DMS 273 (cell line): ENCODE results near the gene ANAPC7.
"Not testable (repeated sequence)": the region's sequence is repeated elsewhere in the genome, so short reads cannot be mapped to it uniquely, and the experiment has no call there.

ENCODE experiments used
- DNase-seq: peaks from one replicate; lab custom pipeline; 2025; ENCODE audit not compliant: unreplicated experiment; lab: John Stamatoyannopoulos, UW

The ANAPC7 gene

DNA sequence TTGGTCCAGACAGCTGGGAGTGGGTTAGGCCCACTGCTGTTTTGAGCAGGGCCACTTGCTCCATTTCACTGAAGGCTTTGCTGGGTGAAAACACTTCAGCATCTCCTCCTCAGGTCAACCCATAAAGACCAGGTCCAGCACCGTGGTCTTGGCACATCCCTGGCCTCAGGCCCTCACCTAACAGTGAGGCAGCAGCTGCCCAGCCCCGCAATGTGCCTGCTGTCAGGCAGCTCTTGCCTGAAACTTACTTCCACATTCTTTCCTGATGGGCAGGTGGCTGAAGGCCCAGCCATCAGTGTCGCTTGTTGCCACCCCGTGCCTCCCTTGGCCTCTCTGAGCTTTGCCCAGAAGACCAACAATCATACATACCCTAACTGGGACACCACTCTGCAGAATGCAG, 54.4 kb downstream of the ANAPC7 start:
- DNase-seq, result no peak

DNA sequence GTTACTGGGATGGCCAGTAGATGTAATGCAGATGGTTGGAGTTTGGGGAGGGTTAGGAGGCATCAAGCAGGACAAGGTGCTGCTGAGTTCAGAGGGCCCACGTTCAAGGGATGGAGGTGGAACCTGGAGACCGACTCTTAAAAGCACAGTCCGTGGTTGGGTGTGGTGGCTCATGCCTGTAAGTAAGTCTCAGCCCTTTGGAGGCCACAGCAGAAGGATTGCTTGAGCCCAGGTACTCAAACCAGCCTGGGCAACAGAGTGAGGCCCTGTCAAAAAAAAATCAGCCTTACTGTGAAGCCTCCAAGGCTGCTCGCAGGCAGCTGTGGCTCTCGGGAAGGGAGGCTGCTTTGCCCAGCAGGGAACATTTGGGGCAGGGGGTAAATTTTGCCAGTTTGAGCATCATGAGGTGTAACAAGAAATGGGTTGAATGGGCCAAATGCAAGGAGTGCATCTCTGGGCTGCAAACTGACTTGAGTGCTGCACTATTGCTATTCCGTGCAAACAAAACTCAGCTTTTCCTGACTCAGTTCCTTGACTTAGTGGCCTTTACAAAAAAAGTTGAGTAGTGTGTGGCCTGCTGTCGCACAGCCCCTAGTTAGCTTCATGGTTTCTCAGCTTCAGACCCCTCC, 55.0 kb downstream of the ANAPC7 start:
- DNase-seq, result no peak

DNA sequence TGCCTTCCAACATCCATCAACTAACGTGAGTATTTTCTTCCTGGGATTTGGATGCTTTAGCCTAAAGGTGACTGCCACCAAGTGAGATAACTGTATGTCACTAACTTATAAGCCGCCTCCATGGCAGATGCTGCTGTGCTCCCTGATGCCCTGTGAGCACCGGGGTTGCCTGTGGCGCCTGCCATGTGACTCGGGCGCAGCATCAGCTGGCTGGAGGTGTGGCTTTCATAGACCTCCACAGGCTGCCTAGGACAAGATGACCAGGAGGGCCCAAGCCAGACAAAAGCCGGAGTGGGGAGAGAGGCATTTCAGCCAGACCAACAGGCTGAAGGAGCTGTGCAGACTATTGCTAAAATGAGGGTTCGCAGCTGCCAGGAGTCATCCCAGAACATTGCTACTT, 55.7 kb downstream of the ANAPC7 start:
- no peak for DNase-seq

DNA sequence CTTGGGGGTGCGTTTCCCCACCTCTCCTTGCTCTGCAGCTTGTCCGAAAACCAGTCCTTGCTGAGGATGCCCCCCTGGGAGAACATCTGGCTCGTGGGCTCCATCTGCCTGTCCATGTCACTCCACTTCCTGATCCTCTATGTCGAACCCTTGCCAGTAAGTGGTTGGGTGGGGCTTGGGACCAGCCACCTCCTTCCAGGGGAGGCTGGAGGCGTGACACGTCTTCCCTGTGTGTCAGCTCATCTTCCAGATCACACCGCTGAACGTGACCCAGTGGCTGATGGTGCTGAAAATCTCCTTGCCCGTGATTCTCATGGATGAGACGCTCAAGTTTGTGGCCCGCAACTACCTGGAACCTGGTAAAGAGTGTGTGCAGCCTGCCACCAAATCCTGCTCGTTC, 57.5 kb downstream of the ANAPC7 start:
- no peak for DNase-seq

DNA sequence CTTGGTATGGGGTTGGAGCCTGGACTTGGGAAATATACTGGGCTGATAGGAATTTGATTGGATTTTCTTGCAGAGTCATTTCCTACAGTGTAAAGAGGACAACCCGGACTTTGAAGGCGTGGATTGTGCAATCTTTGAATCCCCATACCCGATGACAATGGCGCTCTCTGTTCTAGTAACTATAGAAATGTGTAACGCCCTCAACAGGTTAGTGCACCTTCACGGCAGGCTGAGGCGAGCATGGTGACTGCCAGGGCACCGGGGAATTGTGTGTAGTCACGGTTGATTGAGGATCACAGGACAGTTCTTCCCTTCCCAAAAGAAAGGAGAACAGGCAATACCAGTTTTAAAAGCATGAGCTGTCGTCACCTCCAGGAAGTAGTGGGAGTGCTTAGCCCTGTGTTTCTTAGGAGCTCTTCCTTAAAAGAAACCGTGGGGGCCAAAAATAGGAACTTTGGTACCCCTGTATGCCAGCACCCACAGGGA, 58.3 kb downstream of the ANAPC7 start:
- no peak for DNase-seq

DNA sequence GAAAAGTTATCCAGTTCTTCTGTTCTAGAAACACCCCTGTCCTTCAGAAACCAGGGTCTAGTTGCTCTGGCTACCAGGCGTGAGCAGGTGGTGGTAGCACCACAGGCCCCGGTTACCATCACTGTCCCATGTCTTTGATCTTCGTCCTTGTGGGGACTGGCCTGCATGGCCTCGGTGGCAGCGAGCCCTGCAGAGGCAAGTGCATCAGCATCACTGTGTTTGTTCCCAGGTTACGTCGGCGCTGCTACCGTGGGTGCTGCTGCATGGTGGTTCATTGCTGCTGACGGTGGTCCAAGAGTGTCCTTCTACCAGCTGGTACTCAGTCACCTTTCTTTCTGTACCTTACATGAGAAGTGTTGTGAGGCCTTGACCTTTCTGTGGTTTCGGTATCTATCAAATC, 58.9 kb downstream of the ANAPC7 start:
- no peak for DNase-seq

DNA sequence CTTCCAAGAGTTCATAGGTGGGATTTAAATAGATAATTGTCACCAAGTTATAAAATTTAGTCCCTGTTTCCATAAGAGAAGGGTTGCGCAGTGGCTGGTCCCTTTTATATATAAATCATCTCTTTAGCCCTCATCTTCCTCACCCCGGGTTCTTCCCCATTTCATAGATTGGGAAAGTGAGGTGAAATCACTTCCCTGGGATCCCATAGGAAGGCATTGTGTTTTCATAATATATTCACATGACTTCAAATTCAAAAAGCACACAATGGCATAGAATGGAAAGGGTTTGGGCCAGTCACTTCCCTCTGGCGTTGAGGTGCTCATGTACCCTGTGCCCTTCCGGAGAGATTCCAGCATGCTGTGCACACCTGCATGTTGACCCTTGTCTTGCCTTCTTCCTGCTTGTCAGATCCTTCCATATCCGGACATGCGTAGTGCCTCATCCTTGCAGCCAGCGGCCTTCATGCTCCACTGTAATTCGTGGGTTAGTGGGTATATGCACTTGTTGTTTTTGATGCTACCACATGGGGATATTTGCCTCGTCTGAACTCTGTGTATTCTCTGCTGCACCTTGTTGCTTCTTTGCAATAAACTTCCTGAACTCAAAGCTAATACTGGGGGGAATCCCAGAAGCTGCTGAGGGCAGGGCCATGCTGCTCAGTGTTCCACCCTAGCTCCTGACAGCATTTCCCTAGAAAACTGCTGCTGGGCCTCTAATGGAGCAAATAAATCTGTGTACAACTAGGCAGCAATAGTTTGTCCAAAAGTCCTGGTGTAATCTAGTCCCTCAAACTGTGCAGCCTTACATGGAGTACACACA, 59.6 kb downstream of the ANAPC7 start:
- no peak for DNase-seq

DNA sequence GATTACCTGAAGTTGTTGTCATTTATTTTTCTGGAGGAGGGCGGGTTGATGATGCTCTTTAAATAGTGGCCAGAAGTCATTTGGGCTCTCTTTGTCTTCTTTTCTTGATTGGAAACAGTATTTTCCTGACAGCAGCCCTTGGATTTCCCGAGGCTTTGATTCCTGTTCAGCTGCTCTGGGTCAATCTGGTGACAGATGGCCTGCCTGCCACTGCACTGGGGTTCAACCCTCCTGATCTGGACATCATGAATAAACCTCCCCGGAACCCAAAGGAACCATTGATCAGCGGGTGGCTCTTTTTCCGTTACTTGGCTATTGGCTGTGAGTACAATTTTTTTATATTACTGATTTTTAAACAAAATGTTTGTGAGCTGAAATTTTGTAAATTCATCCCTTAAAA, 60.4 kb downstream of the ANAPC7 start:
- no peak for DNase-seq

DNA sequence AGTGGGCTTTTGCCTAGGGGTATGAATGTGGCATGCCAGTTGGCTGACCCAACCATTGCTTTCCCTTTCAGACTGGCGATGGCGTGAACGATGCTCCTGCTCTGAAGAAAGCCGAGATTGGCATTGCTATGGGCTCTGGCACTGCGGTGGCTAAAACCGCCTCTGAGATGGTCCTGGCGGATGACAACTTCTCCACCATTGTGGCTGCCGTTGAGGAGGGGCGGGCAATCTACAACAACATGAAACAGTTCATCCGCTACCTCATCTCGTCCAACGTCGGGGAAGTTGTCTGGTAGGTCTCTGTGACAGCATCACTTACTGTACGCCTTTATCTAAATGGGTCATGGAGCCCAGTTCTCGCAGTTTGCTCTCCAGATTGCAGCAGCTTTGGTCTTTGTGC, 61.4 kb downstream of the ANAPC7 start:
- DNase-seq, result no peak

DNA sequence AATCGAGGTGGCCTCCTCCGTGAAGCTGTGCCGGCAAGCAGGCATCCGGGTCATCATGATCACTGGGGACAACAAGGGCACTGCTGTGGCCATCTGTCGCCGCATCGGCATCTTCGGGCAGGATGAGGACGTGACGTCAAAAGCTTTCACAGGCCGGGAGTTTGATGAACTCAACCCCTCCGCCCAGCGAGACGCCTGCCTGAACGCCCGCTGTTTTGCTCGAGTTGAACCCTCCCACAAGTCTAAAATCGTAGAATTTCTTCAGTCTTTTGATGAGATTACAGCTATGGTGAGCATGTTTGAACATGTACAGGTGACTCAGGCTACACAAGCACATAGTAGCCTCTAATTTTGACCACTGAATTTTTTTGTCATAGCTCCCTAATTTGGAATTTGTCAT, 62.8 kb downstream of the ANAPC7 start:
- DNase-seq, result no peak

DNA sequence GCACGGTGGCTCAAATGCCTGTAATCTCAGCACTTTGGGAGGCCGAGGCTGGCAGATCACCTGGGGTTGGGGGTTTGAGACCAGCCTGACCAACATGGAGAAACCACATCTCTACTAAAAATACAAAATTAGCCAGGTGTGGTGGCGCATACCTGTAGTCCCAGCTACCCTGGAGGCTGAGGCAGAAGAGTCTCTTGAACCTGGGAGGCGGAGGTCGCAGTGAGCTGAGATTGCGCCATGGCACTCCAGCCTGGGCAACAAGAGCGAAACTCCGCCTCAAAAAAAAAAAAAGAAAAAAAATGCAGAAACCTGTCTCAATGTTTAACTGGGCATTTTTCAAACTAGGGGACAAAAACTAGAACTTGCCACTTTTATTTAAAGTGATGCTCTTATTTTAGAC, 63.2 kb downstream of the ANAPC7 start:
- not testable (repeated sequence) for DNase-seq

DNA sequence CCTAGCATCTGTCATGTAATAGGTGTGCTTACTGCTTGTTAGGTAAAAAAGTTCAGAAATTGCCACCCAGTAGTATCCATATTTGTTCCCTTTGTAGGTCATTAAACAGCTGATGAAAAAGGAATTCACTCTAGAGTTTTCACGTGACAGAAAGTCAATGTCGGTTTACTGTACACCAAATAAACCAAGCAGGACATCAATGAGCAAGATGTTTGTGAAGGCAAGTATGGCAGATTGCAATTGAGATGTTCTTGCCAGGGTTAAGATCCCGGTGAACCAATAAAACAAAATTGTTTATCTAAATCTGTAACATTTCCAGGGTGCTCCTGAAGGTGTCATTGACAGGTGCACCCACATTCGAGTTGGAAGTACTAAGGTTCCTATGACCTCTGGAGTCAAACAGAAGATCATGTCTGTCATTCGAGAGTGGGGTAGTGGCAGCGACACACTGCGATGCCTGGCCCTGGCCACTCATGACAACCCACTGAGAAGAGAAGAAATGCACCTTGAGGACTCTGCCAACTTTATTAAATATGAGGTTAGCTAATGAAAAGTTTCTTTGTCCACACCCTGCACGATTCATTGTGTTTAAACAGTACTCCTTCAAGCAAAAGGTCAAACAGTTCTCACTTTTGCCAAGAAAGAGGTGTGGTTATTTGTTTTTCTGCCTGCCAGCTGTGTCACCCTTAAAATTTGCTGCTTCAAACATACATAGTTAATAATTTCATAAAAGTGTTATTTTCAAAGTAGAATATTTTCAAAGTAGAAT, 64.1 kb downstream of the ANAPC7 start:
- no peak for DNase-seq

DNA sequence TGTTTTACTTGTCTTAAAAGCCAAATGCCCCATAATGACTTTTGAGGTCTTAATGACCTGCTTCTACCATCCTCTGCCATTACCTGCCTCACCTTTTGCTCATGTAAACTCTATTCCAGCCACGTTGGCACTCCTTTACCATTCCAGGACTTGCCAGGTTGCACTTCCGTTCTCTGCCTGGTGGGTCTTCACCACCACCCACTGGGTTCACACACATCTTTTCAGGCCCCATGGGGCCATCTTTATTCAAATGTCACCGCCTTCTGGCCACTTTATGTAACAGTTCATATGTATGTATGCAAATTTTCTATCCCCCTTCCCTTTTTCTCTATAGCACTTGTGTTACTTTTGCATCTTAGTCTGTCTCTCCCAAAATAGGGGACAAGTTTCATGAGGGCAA, 64.8 kb downstream of the ANAPC7 start:
- peak; percentile 46 for DNase-seq

DNA sequence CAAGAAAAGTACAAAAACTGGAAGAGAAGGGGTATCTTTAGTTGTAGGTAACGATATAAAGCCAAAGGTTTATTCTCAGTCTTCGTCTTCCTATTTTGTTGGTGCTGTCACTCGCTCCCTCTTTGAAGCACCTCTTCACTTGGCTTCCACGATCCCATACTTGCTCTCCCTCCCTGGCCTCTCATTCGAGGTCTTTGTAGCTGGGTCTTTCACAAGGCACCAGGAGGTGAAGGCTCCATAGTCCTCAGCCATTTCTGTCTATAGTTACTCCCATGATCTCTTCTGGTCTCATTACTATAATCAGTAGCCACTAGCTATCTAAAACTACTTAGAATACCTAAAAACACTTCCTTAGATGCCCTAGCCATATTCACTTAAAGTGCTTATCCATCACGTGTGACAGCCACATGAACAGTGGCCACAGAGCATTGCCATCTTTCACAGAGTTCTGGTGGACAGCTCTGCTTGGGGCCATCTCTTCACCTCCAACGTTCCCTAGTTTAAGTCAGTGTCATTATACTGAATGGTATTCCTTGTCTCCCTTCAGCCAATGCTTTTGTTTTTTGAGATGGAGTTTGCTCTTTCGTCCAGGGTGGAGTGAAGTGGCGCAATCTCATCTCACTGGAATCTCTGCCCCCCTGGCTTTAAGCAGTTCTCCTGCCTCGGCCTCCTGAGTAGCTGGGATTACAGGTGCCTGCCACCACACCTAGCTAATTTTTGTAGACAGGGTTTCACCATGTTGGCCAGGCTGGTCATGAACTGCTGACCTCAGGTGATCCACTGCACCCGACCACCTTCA, 65.4 kb downstream of the ANAPC7 start:
- DNase-seq, result no peak

DNA sequence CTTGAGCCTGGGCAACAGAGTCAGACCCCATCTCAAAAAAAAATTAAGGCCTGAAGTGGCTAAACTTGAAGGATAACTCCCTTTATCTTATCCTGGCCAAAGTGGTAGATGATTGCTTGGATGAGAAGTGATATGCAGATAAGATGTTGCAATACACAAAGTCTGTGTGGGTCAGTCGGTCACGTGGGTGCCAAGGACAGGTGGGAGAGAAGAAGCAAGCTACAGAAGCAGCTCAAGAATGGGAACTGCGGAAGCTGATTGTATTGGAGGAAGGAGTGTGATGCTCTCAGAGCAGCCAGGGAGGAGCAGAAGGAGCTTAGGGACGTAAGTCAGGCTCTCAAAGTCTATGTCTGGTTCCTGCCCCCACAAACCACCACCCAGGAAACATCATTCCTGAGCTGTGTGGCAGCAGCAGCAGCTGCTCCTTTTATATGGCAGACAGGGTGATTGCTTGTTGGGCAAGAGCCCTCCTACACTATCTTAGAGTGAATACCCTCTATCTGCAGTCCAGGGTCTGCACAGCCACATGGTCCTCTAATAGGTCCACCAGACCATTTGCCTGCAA, 67.9 kb downstream of the ANAPC7 start:
- no peak for DNase-seq

DNA sequence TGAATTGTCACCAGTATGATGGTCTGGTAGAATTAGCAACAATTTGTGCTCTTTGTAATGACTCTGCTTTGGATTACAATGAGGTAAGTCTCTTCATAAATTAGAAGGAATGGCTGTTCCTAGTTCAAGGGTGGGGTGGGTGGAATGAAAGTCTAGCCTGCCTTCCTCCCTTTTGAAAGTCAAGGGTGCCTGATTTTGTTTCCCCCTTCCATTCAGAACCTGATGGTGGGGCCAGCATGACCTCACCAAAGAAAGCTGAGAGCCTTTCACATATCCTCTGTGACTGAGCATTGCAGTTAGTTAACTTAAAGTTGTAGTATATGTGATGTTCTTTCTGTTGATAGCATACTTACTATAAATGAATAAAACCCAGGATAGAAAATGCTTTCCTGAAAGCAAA, 70.3 kb downstream of the ANAPC7 start:
- no peak for DNase-seq

DNA sequence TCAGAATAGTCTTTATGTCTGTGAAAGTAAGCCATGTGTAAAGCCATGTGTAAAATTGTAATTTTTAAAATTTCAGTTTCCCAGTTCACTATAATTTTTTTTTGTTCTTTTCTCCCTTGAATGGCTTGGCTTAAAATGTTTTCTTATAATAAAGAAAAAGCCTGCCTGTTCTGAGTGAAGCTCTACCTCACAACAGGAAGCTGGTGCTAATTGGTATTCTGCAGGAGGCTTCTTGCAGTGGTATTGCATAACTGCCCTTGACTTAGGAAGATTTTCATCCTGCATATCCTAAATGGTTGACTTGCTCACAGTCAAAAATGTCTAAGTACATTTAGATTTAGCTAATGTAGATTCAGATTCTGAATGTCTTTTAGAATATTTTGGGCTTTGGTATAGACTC, 73.0 kb downstream of the ANAPC7 start:
- no peak for DNase-seq

DNA sequence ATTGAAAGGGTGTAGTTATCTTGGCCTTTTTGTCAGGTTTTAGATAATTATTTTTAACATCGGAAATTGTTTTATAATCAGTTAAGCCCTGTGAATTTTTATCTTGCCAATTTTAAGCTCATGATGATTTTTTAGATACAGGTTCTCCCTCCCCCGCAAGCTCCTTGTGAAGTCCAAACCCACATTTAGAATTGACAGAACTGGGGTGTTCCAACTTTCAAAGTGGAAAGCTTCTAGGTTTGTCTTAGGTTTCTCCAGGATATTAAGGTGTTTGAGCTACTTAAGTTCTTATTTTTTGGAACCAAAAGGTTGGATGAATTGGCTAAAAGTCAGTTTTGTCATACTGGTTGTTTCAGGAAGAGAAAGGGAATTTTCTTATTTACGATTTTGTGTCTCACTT, 73.4 kb downstream of the ANAPC7 start:
- DNase-seq, result no peak

DNA sequence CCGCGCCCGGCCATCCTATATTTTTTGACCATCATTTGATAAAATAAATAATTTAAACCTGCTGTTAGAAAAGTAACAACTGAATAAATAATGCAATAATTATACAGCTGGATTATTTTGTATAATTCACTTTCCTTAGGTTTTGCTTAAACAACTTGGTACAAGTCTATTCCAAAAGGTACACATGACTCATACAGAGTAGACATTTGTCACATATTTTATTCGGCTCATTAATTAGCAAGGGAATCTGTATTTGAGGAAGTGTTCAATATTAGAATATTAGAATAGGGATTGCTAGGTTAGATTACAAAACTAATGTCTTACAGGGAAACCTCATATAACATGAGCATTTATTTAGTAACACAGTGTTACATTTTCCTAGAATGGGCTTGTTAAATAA, 73.8 kb downstream of the ANAPC7 start:
- no peak for DNase-seq
